DOHH2 (cell line): ENCODE data around the gene CPXM2.

Experiments
- H3F3A ChIP-seq: fragments of 200-600 bp; sonication (generic), shearing (Covaris generic); 2 replicates; pipeline ENCODE4 v1.6.0; 2016; ENCODE audit warnings: antibody characterized with exemption, mild to moderate bottlenecking; ENCODE audit not compliant: control insufficient read depth, insufficient read depth
- H3K27ac ChIP-seq: fragments of 200-600 bp; sonication (generic); 2 replicates; pipeline ENCODE4 v1.5.1; 2014; ENCODE audit warnings: low read depth, mild to moderate bottlenecking, low read length, moderate library complexity
- H3K27me3 ChIP-seq: fragments of 200-600 bp; sonication (generic); 2 replicates; pipeline ENCODE4 v1.6.1; 2014; ENCODE audit warnings: mild to moderate bottlenecking, low read length, mixed read lengths; ENCODE audit not compliant: control insufficient read depth
- H3K36me3 ChIP-seq: fragments of 200-600 bp; sonication (generic); 2 replicates; pipeline ENCODE4 v1.6.1; 2014; ENCODE audit warnings: mild to moderate bottlenecking, low read length, moderate library complexity, mixed read lengths; ENCODE audit not compliant: control insufficient read depth
- H3K4me1 ChIP-seq: fragments of 200-600 bp; sonication (generic); 2 replicates; pipeline ENCODE4 v1.6.1; 2014; ENCODE audit warnings: mild to moderate bottlenecking, low read length, mixed read lengths; ENCODE audit not compliant: control insufficient read depth
- H3K4me2 ChIP-seq: fragments of 200-600 bp; sonication (generic); 2 replicates; pipeline ENCODE4 v1.6.0; 2014; ENCODE audit warnings: mild to moderate bottlenecking, low read length, moderate library complexity
- H3K4me3 ChIP-seq: fragments of 200-600 bp; sonication (generic); 2 replicates; pipeline ENCODE4 v1.5.1; 2014; ENCODE audit warnings: mild to moderate bottlenecking, low read length, mixed read lengths
- H3K79me2 ChIP-seq: fragments of 200-600 bp; sonication (generic); 2 replicates; pipeline ENCODE4 v1.6.1; 2014; ENCODE audit warnings: mild to moderate bottlenecking, low read length, mixed read lengths; ENCODE audit not compliant: control insufficient read depth
- H3K9me2 ChIP-seq: fragments of 200-600 bp; sonication (generic); replicated peaks from 2 replicates; pipeline ENCODE4 v1.6.1; 2014; ENCODE audit warnings: mild to moderate bottlenecking, low read length, mixed read lengths; ENCODE audit not compliant: control insufficient read depth
- H3K9me3 ChIP-seq: fragments of 200-600 bp; sonication (generic); 2 replicates; pipeline ENCODE4 v1.6.1; 2014; ENCODE audit warnings: antibody characterized with exemption, low read length, mixed read lengths; ENCODE audit not compliant: control insufficient read depth, insufficient read depth
- H4K20me1 ChIP-seq: fragments of 200-600 bp; sonication (generic); 2 replicates; pipeline ENCODE4 v1.6.0; 2014; ENCODE audit warnings: low read depth, mild to moderate bottlenecking, antibody characterized with exemption, low read length, moderate library complexity; ENCODE audit not compliant: control insufficient read depth, insufficient read depth
- CTCF ChIP-seq: fragments of 200-600 bp; sonication (generic); IDR thresholded peaks from one replicate; pipeline ENCODE4 v1.5.1; 2014; ENCODE audit warnings: antibody characterized with exemption, mild to moderate bottlenecking, low read depth, low read length; ENCODE audit not compliant: poor library complexity, severe bottlenecking
- EZH2phosphoT487 ChIP-seq: fragments of 200-600 bp; sonication (generic); IDR thresholded peaks from 2 replicates; pipeline ENCODE4 v1.6.1; 2017; ENCODE audit warnings: borderline replicate concordance, mild to moderate bottlenecking, antibody characterized with exemption, low read length, moderate library complexity, mixed read lengths

The CPXM2 gene

GRCh38 chr10:123904834-123905409 is 13.3 kb upstream of the CPXM2 start:
- Histone ChIP-seq H3K4me1 (no peaks in the 10 kb centered on the region), H3K36me3 (no peaks in the 10 kb centered on the region), H3K9me2 (no peaks in the 10 kb centered on the region), H3K4me3 (no peak overlapping the region), H3F3A (no peaks in the 10 kb centered on the region), H4K20me1 (no peaks in the 10 kb centered on the region), H3K27me3 (peaks cover 5% of the 10 kb centered on the region), H3K79me2 (no peaks in the 10 kb centered on the region), H3K4me2 (no peak overlapping the region), H3K27ac (no peak overlapping the region), H3K9me3 (no peaks in the 10 kb centered on the region)
- TF ChIP-seq EZH2phosphoT487 (no peak), CTCF (no peak)

GRCh38 chr10:123903621-123904020 is 12.0 kb upstream of the CPXM2 start:
- no peaks in the 10 kb centered on the region for H4K20me1 ChIP-seq
- TF ChIP-seq EZH2phosphoT487 (no peak), CTCF (no peak)
- no peak overlapping the region for H3K4me2 ChIP-seq
- H3K9me3 ChIP-seq = no peaks in the 10 kb centered on the region
- H3K9me2 ChIP-seq = no peaks in the 10 kb centered on the region
- no peak overlapping the region for H3K4me3 ChIP-seq
- no peaks in the 10 kb centered on the region for H3F3A ChIP-seq
- H3K27me3 ChIP-seq = peaks cover 3% of the 10 kb centered on the region
- H3K79me2 ChIP-seq = no peaks in the 10 kb centered on the region
- no peak overlapping the region for H3K27ac ChIP-seq
- no peaks in the 10 kb centered on the region for H3K36me3 ChIP-seq
- no peaks in the 10 kb centered on the region for H3K4me1 ChIP-seq

- no peaks in the 10 kb centered on the region for H3K36me3 ChIP-seq
- H3K4me3 ChIP-seq = no peak overlapping the region
- no peaks in the 10 kb centered on the region for H3K4me1 ChIP-seq
- no peaks in the 10 kb centered on the region for H3K9me3 ChIP-seq
- H3K27me3 ChIP-seq = no peaks in the 10 kb centered on the region
- no peaks in the 10 kb centered on the region for H3K9me2 ChIP-seq
- no peak overlapping the region for H3K4me2 ChIP-seq
- H3K79me2 ChIP-seq = no peaks in the 10 kb centered on the region
- no peak for TF ChIP-seq CTCF
- TF ChIP-seq EZH2phosphoT487 = no peak
- H3K27ac ChIP-seq = no peak overlapping the region
- H4K20me1 ChIP-seq = no peaks in the 10 kb centered on the region
- no peaks in the 10 kb centered on the region for H3F3A ChIP-seq
Observed at GRCh38 chr10:123901621-123902020, 10.0 kb upstream of the CPXM2 start.
